ENCODE measurements around the gene PCIF1. TPM values are rescaled to one million over a fixed set of nuclear protein-coding genes. Genes with fewer than 3 reads are reported as not detected.

The PCIF1 gene
- total and polyA plus RNA-seq, 7 donors, result 24.7 to 46.7 (median 29.7) TPM

DNA sequence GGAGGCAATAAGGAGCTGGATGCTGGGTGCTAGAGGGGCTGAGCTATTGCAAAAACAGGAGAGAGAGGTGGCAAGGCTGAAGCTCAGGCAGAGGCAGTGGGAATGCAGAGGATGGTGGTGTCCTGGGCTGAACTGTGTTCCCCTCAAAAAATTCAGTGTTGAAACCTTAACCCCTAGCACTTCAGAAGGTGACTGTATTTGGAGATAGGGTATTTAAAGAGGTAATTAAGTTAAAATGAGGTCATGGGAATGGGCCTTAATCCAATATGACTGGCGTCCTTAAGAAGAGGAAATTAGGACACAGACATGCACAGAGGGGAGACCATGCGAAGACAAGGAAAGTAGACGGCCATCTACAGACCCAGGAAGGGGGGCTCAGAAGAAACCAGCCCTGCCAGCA is 62.7 kb downstream of the PCIF1 start:
- ATAC-seq, result no peak

More for the DNA sequence above, 62.7 kb downstream of the PCIF1 start:
- H3K9me3 ChIP-seq, result no peaks in the 10 kb centered on the region
- no peaks in the 10 kb centered on the region for H3K4me1 ChIP-seq
- H3K4me3 ChIP-seq, result no peak overlapping the region
- intact Hi-C loops (cut with DNase I), result no loop called here
- 34 to 41% (median 36%) methylated on average over 3 of the region's 3 CpGs for WGBS, 3 donors
- TF ChIP-seq, protein P1, sequence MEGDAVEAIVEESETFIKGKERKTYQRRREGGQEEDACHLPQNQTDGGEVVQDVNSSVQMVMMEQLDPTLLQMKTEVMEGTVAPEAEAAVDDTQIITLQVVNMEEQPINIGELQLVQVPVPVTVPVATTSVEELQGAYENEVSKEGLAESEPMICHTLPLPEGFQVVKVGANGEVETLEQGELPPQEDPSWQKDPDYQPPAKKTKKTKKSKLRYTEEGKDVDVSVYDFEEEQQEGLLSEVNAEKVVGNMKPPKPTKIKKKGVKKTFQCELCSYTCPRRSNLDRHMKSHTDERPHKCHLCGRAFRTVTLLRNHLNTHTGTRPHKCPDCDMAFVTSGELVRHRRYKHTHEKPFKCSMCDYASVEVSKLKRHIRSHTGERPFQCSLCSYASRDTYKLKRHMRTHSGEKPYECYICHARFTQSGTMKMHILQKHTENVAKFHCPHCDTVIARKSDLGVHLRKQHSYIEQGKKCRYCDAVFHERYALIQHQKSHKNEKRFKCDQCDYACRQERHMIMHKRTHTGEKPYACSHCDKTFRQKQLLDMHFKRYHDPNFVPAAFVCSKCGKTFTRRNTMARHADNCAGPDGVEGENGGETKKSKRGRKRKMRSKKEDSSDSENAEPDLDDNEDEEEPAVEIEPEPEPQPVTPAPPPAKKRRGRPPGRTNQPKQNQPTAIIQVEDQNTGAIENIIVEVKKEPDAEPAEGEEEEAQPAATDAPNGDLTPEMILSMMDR (IDR thresholded peaks at IDR 0.05), result no peak
- peaks cover 0 to 21% (median 0%) of the 10 kb centered on the region in 3 donors for H3K27me3 ChIP-seq (ENCODE audit: insufficient read depth in 3 of 3, low read length in 2 of 3)
- DNase-seq, result no peak
- H3K36me3 ChIP-seq (ENCODE audit: insufficient read depth in 1 of 2, low read depth in 1 of 2), result no peaks in the 10 kb centered on the region
- no peak overlapping the region for H3K27ac ChIP-seq

Other genes with a start within 250 kb of the PCIF1 start
- gene WFDC13, start 232.6 kb upstream of the PCIF1 start, total RNA-seq, result not detected
- gene WFDC13, start 232.6 kb upstream of the PCIF1 start, polyA plus RNA-seq, result not detected
- not detected for gene WFDC10B, start 229.7 kb upstream of the PCIF1 start, total RNA-seq
- gene WFDC10B, start 229.7 kb upstream of the PCIF1 start, polyA plus RNA-seq, result not detected
- not detected for gene SPINT4, start 212.3 kb upstream of the PCIF1 start, total RNA-seq
- gene SPINT4, start 212.3 kb upstream of the PCIF1 start, polyA plus RNA-seq, result not detected
- gene WFDC3, start 142.8 kb upstream of the PCIF1 start, total RNA-seq, result 1 to 10 TPM in 1 of 4 donors, under 1 TPM in 2, not detected in 1; 0.64 to 1.2 (median 0.73) TPM
- gene WFDC3, start 142.8 kb upstream of the PCIF1 start, polyA plus RNA-seq, result under 1 TPM; 0.51 to 0.79 (median 0.61) TPM
- 10 to 100 TPM; 40.6 to 56.7 (median 44.9) TPM for gene DNTTIP1, start 142.7 kb upstream of the PCIF1 start, total RNA-seq
- gene DNTTIP1, start 142.7 kb upstream of the PCIF1 start, polyA plus RNA-seq, result 10 to 100 TPM; 28.3 to 56.8 (median 53.9) TPM
- under 1 TPM; 0.32 to 0.42 (median 0.38) TPM for gene UBE2C, start 122.0 kb upstream of the PCIF1 start, total RNA-seq
- under 1 TPM in 2 of 3 donors, not detected in 1; 0.35 to 0.40 TPM for gene UBE2C, start 122.0 kb upstream of the PCIF1 start, polyA plus RNA-seq
- 1,000 to 10,000 TPM; 1,390 to 3,666 (median 2,654) TPM for gene TNNC2, start 107.4 kb upstream of the PCIF1 start, total RNA-seq
- over 10,000 TPM in 1 of 3 donors, 1,000 to 10,000 TPM in 2; 2,508 to 10,677 (median 9,192) TPM for gene TNNC2, start 107.4 kb upstream of the PCIF1 start, polyA plus RNA-seq
- gene SNX21, start 100.9 kb upstream of the PCIF1 start, total RNA-seq, result 10 to 100 TPM; 22.3 to 44.9 (median 31.6) TPM
- 10 to 100 TPM in 2 of 3 donors, 1 to 10 TPM in 1; 8.7 to 63.9 (median 21.2) TPM for gene SNX21, start 100.9 kb upstream of the PCIF1 start, polyA plus RNA-seq
- gene ACOT8, start 77.3 kb upstream of the PCIF1 start, total RNA-seq, result 10 to 100 TPM; 20.3 to 29.6 (median 24.9) TPM
- 10 to 100 TPM; 20.2 to 32.9 (median 29.3) TPM for gene ACOT8, start 77.3 kb upstream of the PCIF1 start, polyA plus RNA-seq
- 1 to 10 TPM; 1.4 to 2.7 (median 1.5) TPM for gene ZSWIM3, start 77.1 kb upstream of the PCIF1 start, total RNA-seq
- gene ZSWIM3, start 77.1 kb upstream of the PCIF1 start, polyA plus RNA-seq, result 1 to 10 TPM; 1.1 to 2.0 (median 1.5) TPM
- 1 to 10 TPM; 6.1 to 10.0 (median 7.7) TPM for gene ZSWIM1, start 53.5 kb upstream of the PCIF1 start, total RNA-seq
- gene ZSWIM1, start 53.5 kb upstream of the PCIF1 start, polyA plus RNA-seq, result 1 to 10 TPM; 3.5 to 5.3 (median 4.9) TPM
- gene SPATA25, start 47.1 kb upstream of the PCIF1 start, total RNA-seq, result 1 to 10 TPM; 1.3 to 2.7 (median 1.9) TPM
- 1 to 10 TPM; 1.0 to 2.7 (median 1.6) TPM for gene SPATA25, start 47.1 kb upstream of the PCIF1 start, polyA plus RNA-seq
- gene NEURL2, start 43.5 kb upstream of the PCIF1 start, total RNA-seq, result 10 to 100 TPM in 1 of 4 donors, 1 to 10 TPM in 3; 5.3 to 11.8 (median 8.2) TPM
- gene NEURL2, start 43.5 kb upstream of the PCIF1 start, polyA plus RNA-seq, result 1 to 10 TPM; 4.3 to 8.0 (median 7.2) TPM
- 10 to 100 TPM; 43.0 to 55.4 (median 47.3) TPM for gene CTSA, start 43.3 kb upstream of the PCIF1 start, total RNA-seq
- gene CTSA, start 43.3 kb upstream of the PCIF1 start, polyA plus RNA-seq, result 10 to 100 TPM; 41.3 to 59.8 (median 51.8) TPM
- gene PLTP, start 22.5 kb upstream of the PCIF1 start, total RNA-seq, result 10 to 100 TPM; 19.0 to 38.0 (median 33.9) TPM
- 10 to 100 TPM in 2 of 3 donors, 1 to 10 TPM in 1; 7.9 to 14.4 (median 13.1) TPM for gene PLTP, start 22.5 kb upstream of the PCIF1 start, polyA plus RNA-seq
- gene ZNF335, start 37.5 kb downstream of the PCIF1 start, total RNA-seq, result 10 to 100 TPM; 10.2 to 11.5 (median 10.9) TPM
- 1 to 10 TPM; 6.9 to 9.0 (median 7.2) TPM for gene ZNF335, start 37.5 kb downstream of the PCIF1 start, polyA plus RNA-seq
- gene MMP9, start 74.2 kb downstream of the PCIF1 start, total RNA-seq, result 1 to 10 TPM in 1 of 4 donors, under 1 TPM in 3; 0.30 to 1.2 (median 0.53) TPM
- gene MMP9, start 74.2 kb downstream of the PCIF1 start, polyA plus RNA-seq, result under 1 TPM; 0.07 to 0.20 (median 0.19) TPM
- not detected for gene SLC12A5, start 94.5 kb downstream of the PCIF1 start, total RNA-seq
- under 1 TPM in 1 of 3 donors, not detected in 2; 0.29 TPM for gene SLC12A5, start 94.5 kb downstream of the PCIF1 start, polyA plus RNA-seq
- gene NCOA5, start 155.3 kb downstream of the PCIF1 start, total RNA-seq, result 10 to 100 TPM; 11.2 to 17.3 (median 12.4) TPM
- 10 to 100 TPM in 1 of 3 donors, 1 to 10 TPM in 2; 8.8 to 17.2 (median 9.6) TPM for gene NCOA5, start 155.3 kb downstream of the PCIF1 start, polyA plus RNA-seq
- 1 to 10 TPM; 5.0 to 8.4 (median 7.6) TPM for gene CD40, start 183.6 kb downstream of the PCIF1 start, total RNA-seq
- gene CD40, start 183.6 kb downstream of the PCIF1 start, polyA plus RNA-seq, result 10 to 100 TPM in 2 of 3 donors, 1 to 10 TPM in 1; 5.0 to 13.8 (median 10.9) TPM

Measured in psoas muscle (tissue), 8 donors.